ENCODE data around the gene ZNF45.

GRCh38 chr19:43895727-43896308 is 39.3 kb downstream of the ZNF45 start:
- TF ChIP-seq CTCF (IDR thresholded peaks at IDR 0.05) (no peak), RXRA (IDR thresholded peaks at IDR 0.05; ENCODE audit: borderline replicate concordance, low read depth) (no peak), TAF1 (IDR thresholded peaks at IDR 0.05; ENCODE audit: borderline replicate concordance, low read depth, low read length) (no peak), JUND (IDR thresholded peaks at IDR 0.05) (no peak), PBX3 (IDR thresholded peaks at IDR 0.05) (no peak), EP300 (IDR thresholded peaks at IDR 0.05; ENCODE audit: borderline replicate concordance in 1 of 2, low read depth in 1 of 2, low read length in 1 of 2) (no peak), FOXJ3 (CRISPR knock-in tag; IDR thresholded peaks at IDR 0.05) (no peak), EZH2phosphoT487 (IDR thresholded peaks at IDR 0.05; ENCODE audit: borderline replicate concordance, low read depth) (no peak), MAX (IDR thresholded peaks at IDR 0.05; ENCODE audit: low read depth) (no peak)

All from SK-N-SH (cell line).